BJ (cell line): ENCODE data around the gene STAC. TPM values are rescaled to one million over a fixed set of nuclear protein-coding genes. Genes with fewer than 3 reads are reported as not detected.
A peak's percentile ranks its signal among the peaks of the same experiment; 100 is the strongest.

Experiments used
- CTCF ChIA-PET: fragments of 350-600 bp; formaldehyde crosslinking; extraction: SDS; loops from one replicate; lab custom pipeline; 2021; ENCODE audit warnings: antibody characterized with exemption, inconsistent platforms; lab: Yijun Ruan, JAX
- POLR2A ChIA-PET: fragments of 300-600 bp; sonication (Branson Sonifier 250); formaldehyde crosslinking; extraction: SDS; loops from one replicate; lab custom pipeline; 2021; ENCODE audit warnings: antibody characterized with exemption; lab: Charles Lee
- DNase-seq: peaks from one replicate; pipeline ENCODE4 v3.0.0-alpha.2; 2011; ENCODE audit warnings: low read depth
- H3K27me3 ChIP-seq: 2 replicates; pipeline ENCODE4 v1.6.0; 2011; ENCODE audit warnings: low read length; ENCODE audit not compliant: control insufficient read depth, insufficient read depth
- H3K36me3 ChIP-seq: 2 replicates; pipeline ENCODE4 v1.5.1; 2011; ENCODE audit warnings: low read length; ENCODE audit not compliant: control insufficient read depth, insufficient read depth
- H3K4me3 ChIP-seq: 2 replicates; pipeline ENCODE4 v1.5.1; 2011; ENCODE audit warnings: low read depth, mild to moderate bottlenecking, control low read depth, low read length
- CTCF ChIP-seq: IDR thresholded peaks from 2 replicates; pipeline ENCODE4 v1.5.1; 2011; ENCODE audit warnings: low read depth, mild to moderate bottlenecking, control low read depth, inconsistent platforms, low read length, moderate library complexity; ENCODE audit not compliant: insufficient read depth
- polyA plus RNA-seq: library from polyadenylated mRNA; depleted of rRNA; stranded (reverse); fragments of >200 nt; gene quantifications from 2 replicates; pipeline ENCODE4 v1.2.3, GENCODE V29; 2011

The STAC gene
- polyA plus RNA-seq, 1 experiment, result 42.0 TPM

DNA sequence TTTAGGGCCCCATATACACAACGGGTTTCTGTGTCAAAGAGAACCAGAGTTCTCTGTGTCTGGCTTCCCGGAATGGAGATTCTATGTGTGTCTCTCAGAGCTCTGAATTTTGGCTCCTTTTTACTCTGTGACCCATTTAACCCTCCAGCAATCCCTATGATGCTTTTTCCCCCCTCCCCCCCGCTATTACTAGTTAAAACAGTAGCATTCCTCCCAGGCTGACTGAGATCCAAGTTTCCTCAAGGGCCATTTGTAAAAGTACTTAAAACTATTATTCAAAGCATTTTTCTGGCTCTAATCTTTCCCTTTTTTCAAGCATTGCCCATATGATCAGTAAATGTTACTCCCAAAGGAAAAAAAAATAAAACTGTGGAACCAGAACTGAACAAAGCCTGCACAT is 6.6 kb upstream of the STAC start:
- CTCF ChIA-PET, result no interaction called here
- no peaks in the 10 kb centered on the region for H3K27me3 ChIP-seq
- no peak for TF ChIP-seq CTCF
- no peak for DNase-seq
- H3K36me3 ChIP-seq, result no peaks in the 10 kb centered on the region
- POLR2A ChIA-PET, result no interaction called here
- H3K4me3 ChIP-seq, result no peak overlapping the region

DNA sequence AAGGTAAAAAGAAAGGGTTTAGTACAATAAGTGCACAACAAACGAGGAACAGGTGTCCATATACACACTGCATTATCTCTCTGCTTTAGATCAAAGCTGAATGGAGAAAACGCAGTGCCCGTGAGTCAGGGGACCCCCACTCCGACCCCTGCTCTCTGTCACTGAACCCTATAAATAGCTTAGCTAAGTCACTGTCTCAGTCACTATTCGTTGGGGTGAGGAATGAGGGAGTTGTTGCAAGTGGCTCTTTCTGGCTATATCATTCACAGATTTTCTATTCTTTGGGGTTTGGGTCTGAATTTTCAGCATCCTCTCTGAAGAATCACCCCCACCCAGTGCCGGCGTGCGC is 458 bp upstream of the STAC start:
- no peak for TF ChIP-seq CTCF
- Histone ChIP-seq H3K4me3 (peak overlapping the region; percentile 94), H3K36me3 (no peaks in the 10 kb centered on the region), H3K27me3 (no peaks in the 10 kb centered on the region)
- POLR2A ChIA-PET, result no interaction called here
- CTCF ChIA-PET, result no interaction called here
- no peak for DNase-seq

DNA sequence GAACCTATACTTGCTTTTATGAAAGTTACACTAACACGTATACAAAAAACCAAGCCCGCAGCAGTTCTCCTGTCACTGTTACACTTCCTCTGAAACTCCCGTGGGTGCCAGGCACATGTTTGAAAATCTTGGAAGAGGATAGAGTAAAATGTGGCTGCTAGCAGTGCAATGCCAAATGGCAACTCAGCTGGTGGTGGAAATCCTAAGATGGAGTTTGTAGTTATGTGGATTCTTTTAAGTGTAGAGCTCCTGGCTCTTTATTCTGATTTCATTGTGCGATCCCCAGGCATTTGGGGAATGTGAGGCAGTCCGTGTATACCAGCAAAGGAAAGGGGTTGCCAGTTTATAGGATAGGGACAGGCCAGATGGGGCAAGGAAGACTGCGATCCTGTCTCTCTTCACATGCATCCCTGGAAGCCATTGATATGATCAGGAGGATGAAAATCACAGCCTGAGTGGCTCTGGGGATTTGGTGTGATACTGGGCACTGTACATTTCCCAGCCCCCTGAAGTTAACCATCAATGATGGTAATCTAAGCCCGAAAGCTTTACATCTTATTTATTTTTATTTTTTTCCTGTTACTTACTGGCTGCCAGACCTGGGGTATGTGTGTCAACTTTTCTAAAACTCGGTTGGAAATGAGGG is 1.1 kb downstream of the STAC start:
- DNase-seq, result no peak
- no peaks in the 10 kb centered on the region for H3K27me3 ChIP-seq
- H3K4me3 ChIP-seq, result peak overlapping the region; percentile 94
- ChIA-PET CTCF (no interaction called here), POLR2A (no interaction called here)
- no peaks in the 10 kb centered on the region for H3K36me3 ChIP-seq
- TF ChIP-seq CTCF, result no peak

- ChIA-PET CTCF (interaction anchor here (1.1 kb wide), 1 partner anchor 114 kb away, joined by 3 read pairs; no protein-coding TSS in a partner anchor), POLR2A (no interaction called here)
- no peak overlapping the region for H3K4me3 ChIP-seq
- H3K36me3 ChIP-seq, result no peaks in the 10 kb centered on the region
- no peak for TF ChIP-seq CTCF
- DNase-seq, result no peak
- no peaks in the 10 kb centered on the region for H3K27me3 ChIP-seq
Observed at GRCh38 chr3:36393563-36393962, 13.3 kb downstream of the STAC start.

- DNase-seq, result no peak
- CTCF ChIA-PET, result interaction anchor here (1.1 kb wide), 1 partner anchor 114 kb away, joined by 3 read pairs; no protein-coding TSS in a partner anchor
- Histone ChIP-seq H3K36me3 (no peaks in the 10 kb centered on the region), H3K4me3 (no peak overlapping the region), H3K27me3 (no peaks in the 10 kb centered on the region)
- TF ChIP-seq CTCF, result no peak
- POLR2A ChIA-PET, result no interaction called here
Observed at GRCh38 chr3:36394176-36394575, 13.9 kb downstream of the STAC start.
